ENCODE measurements around the gene PAK5.

Gene PAK5

DNA sequence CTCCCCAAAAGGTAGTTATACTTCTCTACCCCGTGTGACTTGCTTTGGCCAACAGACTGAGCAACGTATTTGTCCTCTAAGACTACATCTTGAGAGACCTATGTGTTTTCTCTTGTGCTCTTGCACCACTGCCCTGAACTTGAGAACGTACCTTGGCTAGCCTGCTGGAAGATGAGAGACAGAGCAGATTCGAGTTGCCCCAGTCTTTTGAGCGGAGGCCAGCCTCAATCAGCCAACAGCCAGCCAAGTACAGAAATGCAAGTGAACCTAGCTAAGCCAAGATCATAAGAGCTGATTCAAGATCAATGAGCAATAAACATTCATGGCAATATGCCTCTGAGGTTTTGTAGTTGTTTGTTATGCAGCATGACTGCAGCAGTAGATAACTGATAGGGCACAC is 98.4 kb downstream of the PAK5 start:
- H3K27me3 ChIP-seq (ENCODE audit: low read length), result no peaks in the 10 kb centered on the region

DNA sequence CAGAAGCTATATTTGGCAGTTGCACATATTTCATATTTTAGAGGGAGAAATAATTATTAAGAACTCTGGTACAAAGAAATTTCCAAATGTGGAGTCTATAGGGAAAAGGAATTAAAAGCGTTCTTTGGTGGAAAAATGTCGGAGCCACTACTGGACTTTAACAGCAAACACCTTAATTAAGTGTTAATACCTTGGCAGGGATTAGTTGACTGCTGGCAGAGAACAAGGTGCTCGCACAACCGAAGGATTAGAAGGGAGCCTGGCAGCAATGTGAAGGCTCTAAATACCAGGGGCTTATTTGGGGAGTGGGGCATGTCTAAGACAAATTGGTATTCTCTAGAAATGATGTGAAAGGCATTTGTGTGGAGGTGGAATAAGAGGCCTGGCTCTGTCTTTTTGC is 98.9 kb downstream of the PAK5 start:
- no peak overlapping the region for H3K9ac ChIP-seq (ENCODE audit: low read length)
- no peaks in the 10 kb centered on the region for H3K9me3 ChIP-seq (ENCODE audit: insufficient read depth, low read length)
- no peak overlapping the region for H3K4me2 ChIP-seq (ENCODE audit: low read depth, low read length, poor library complexity, severe bottlenecking)
- H3K27me3 ChIP-seq (ENCODE audit: low read length), result no peaks in the 10 kb centered on the region
- no peak overlapping the region for H3K27ac ChIP-seq (ENCODE audit: low read depth, low read length)
- H3K4me3 ChIP-seq (ENCODE audit: insufficient read depth, low read length, poor library complexity, severe bottlenecking), result no peak overlapping the region
- no peaks in the 10 kb centered on the region for H3F3A ChIP-seq (ENCODE audit: insufficient read depth)
- no peaks in the 10 kb centered on the region for H3K36me3 ChIP-seq (ENCODE audit: low read length)
- TF ChIP-seq, protein P1, sequence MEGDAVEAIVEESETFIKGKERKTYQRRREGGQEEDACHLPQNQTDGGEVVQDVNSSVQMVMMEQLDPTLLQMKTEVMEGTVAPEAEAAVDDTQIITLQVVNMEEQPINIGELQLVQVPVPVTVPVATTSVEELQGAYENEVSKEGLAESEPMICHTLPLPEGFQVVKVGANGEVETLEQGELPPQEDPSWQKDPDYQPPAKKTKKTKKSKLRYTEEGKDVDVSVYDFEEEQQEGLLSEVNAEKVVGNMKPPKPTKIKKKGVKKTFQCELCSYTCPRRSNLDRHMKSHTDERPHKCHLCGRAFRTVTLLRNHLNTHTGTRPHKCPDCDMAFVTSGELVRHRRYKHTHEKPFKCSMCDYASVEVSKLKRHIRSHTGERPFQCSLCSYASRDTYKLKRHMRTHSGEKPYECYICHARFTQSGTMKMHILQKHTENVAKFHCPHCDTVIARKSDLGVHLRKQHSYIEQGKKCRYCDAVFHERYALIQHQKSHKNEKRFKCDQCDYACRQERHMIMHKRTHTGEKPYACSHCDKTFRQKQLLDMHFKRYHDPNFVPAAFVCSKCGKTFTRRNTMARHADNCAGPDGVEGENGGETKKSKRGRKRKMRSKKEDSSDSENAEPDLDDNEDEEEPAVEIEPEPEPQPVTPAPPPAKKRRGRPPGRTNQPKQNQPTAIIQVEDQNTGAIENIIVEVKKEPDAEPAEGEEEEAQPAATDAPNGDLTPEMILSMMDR (IDR thresholded peaks at IDR 0.05; ENCODE audit: insufficient read depth, low read length, poor library complexity, severe bottlenecking), result no peak
- TF ChIP-seq EZH2phosphoT487 (conservative IDR thresholded peaks at IDR 0.05; ENCODE audit: low read length), result no peak
- H4K20me1 ChIP-seq (ENCODE audit: low read depth, low read length), result no peaks in the 10 kb centered on the region
- no peaks in the 10 kb centered on the region for H3K79me2 ChIP-seq (ENCODE audit: insufficient read depth, low read length)
- no peak overlapping the region for H2AFZ ChIP-seq (ENCODE audit: low read depth, low read length, severe bottlenecking)
- no peaks in the 10 kb centered on the region for H3K9me2 ChIP-seq (replicated peaks; ENCODE audit: insufficient read depth, low read length)

More for the DNA sequence above, 98.4 kb downstream of the PAK5 start:
- Histone ChIP-seq H2AFZ (ENCODE audit: low read depth, low read length, severe bottlenecking) (no peak overlapping the region), H3K4me3 (ENCODE audit: insufficient read depth, low read length, poor library complexity, severe bottlenecking) (no peak overlapping the region), H3K9ac (ENCODE audit: low read length) (no peak overlapping the region), H3K9me2 (replicated peaks; ENCODE audit: insufficient read depth, low read length) (no peaks in the 10 kb centered on the region), H3K36me3 (ENCODE audit: low read length) (no peaks in the 10 kb centered on the region), H3K27ac (ENCODE audit: low read depth, low read length) (no peak overlapping the region), H3K79me2 (ENCODE audit: insufficient read depth, low read length) (no peaks in the 10 kb centered on the region), H3F3A (ENCODE audit: insufficient read depth) (no peaks in the 10 kb centered on the region), H3K4me2 (ENCODE audit: low read depth, low read length, poor library complexity, severe bottlenecking) (no peak overlapping the region), H4K20me1 (ENCODE audit: low read depth, low read length) (no peaks in the 10 kb centered on the region), H3K9me3 (ENCODE audit: insufficient read depth, low read length) (no peaks in the 10 kb centered on the region)
- TF ChIP-seq, protein P1 (IDR thresholded peaks at IDR 0.05; ENCODE audit: insufficient read depth, low read length, poor library complexity, severe bottlenecking), result no peak
- TF ChIP-seq EZH2phosphoT487 (conservative IDR thresholded peaks at IDR 0.05; ENCODE audit: low read length), result no peak

DNA sequence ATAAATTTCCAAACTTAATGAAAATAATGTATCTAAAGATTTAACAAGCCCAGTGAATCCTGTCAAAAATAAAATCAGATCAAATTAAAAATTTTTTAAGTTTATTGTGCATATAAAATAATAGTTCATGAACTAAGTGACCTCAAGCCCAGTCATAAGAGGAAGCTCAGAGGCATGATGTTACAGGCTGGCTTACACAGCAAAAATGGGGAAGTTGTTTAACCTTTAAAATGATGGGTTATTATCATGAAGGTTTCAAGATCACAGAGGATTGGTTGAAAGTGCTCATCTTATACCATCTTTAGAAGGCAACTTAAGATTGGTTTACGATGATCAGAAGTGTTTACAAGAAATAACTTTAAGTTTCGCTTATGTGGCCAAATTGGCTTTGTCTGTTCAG is 102.5 kb downstream of the PAK5 start:
- TF ChIP-seq, protein P1 (IDR thresholded peaks at IDR 0.05; ENCODE audit: insufficient read depth, low read length, poor library complexity, severe bottlenecking), result no peak
- no peak for TF ChIP-seq EZH2phosphoT487 (conservative IDR thresholded peaks at IDR 0.05; ENCODE audit: low read length)
- Histone ChIP-seq H3K9me3 (ENCODE audit: insufficient read depth, low read length) (no peaks in the 10 kb centered on the region), H3K27me3 (ENCODE audit: low read length) (no peaks in the 10 kb centered on the region)

More for the DNA sequence above, 102.5 kb downstream of the PAK5 start:
- Histone ChIP-seq H3F3A (ENCODE audit: insufficient read depth) (no peaks in the 10 kb centered on the region), H3K9me2 (replicated peaks; ENCODE audit: insufficient read depth, low read length) (no peaks in the 10 kb centered on the region), H2AFZ (ENCODE audit: low read depth, low read length, severe bottlenecking) (no peak overlapping the region), H3K36me3 (ENCODE audit: low read length) (no peaks in the 10 kb centered on the region), H3K4me2 (ENCODE audit: low read depth, low read length, poor library complexity, severe bottlenecking) (no peak overlapping the region), H3K4me3 (ENCODE audit: insufficient read depth, low read length, poor library complexity, severe bottlenecking) (no peak overlapping the region), H3K9ac (ENCODE audit: low read length) (no peak overlapping the region), H3K79me2 (ENCODE audit: insufficient read depth, low read length) (no peaks in the 10 kb centered on the region), H4K20me1 (ENCODE audit: low read depth, low read length) (no peaks in the 10 kb centered on the region), H3K27ac (ENCODE audit: low read depth, low read length) (no peak overlapping the region)

All from SU-DHL-6 (cell line).